Natural killer cell (primary cell): Measurements from ENCODE around the gene CCDC183. TPM values are rescaled to one million over a fixed set of nuclear protein-coding genes. Genes with fewer than 3 reads are reported as not detected.

ENCODE experiments used
- ATAC-seq, 3 donors: fragments of 150-1000 bp in 2 of 3; fragments of 200-7000 bp in 1 of 3; cut with Tn5 transposase; 1 replicate in 1 of 3; 2 replicates in 2 of 3; pipeline ENCODE4 v1.10.0; 2021; ENCODE audit warnings: mild to moderate bottlenecking in 2 of 3, moderate library complexity in 2 of 3
- DNase-seq, 2 donors: peaks; one replicate each; pipeline versions ENCODE4 v3.0.0 to v3.0.0-alpha.2; 2013 to 2021; ENCODE audit warnings: mixed read lengths in 1 of 2
- H3K27ac ChIP-seq: one replicate; pipeline ENCODE4 v1.5.1; 2013; ENCODE audit warnings: mild to moderate bottlenecking, low read length
- H3K27me3 ChIP-seq: one replicate; pipeline ENCODE4 v1.6.1; 2013; ENCODE audit warnings: low read length; ENCODE audit not compliant: control insufficient read depth, insufficient read depth
- H3K36me3 ChIP-seq: one replicate; pipeline ENCODE4 v1.6.1; 2013; ENCODE audit warnings: low read length; ENCODE audit not compliant: control insufficient read depth, insufficient read depth
- H3K4me1 ChIP-seq: one replicate; pipeline ENCODE4 v1.6.1; 2013; ENCODE audit warnings: low read length; ENCODE audit not compliant: control insufficient read depth, insufficient read depth
- H3K4me3 ChIP-seq: one replicate; pipeline ENCODE4 v1.5.1; 2013; ENCODE audit warnings: low read length
- H3K9me3 ChIP-seq: one replicate; pipeline ENCODE4 v1.6.1; 2013; ENCODE audit warnings: low read length; ENCODE audit not compliant: control insufficient read depth, insufficient read depth
- H3K27ac Mint-ChIP-seq, 2 donors: one replicate each; pipeline ENCODE4 v1.8.0; 2022; ENCODE audit warnings: mild to moderate bottlenecking in 2 of 2, mixed read lengths in 2 of 2, moderate library complexity in 1 of 2
- H3K27me3 Mint-ChIP-seq, 2 donors: one replicate each; pipeline ENCODE4 v1.8.0; 2022; ENCODE audit warnings: low read depth in 2 of 2, mixed read lengths in 2 of 2
- H3K36me3 Mint-ChIP-seq: one replicate; pipeline ENCODE4 v1.8.0; 2022; ENCODE audit warnings: mixed read lengths
- H3K4me1 Mint-ChIP-seq, 2 donors: one replicate each; pipeline ENCODE4 v1.8.0; 2022; ENCODE audit warnings: mixed read lengths in 2 of 2
- H3K4me3 Mint-ChIP-seq: one replicate; pipeline ENCODE4 v1.8.0; 2022; ENCODE audit warnings: mild to moderate bottlenecking, moderate library complexity, mixed read lengths
- H3K9me3 Mint-ChIP-seq, 2 donors: one replicate each; pipeline ENCODE4 v1.8.0; 2022; ENCODE audit warnings: mixed read lengths in 2 of 2
- WGBS: methylation state at CpG from one replicate; pipeline ENCODE4 v1.1.7; 2013; ENCODE audit warnings: missing lambda C conversion rate; ENCODE audit not compliant: insufficient coverage; 5-methylcytosine and 5-hydroxymethylcytosine counted together
- intact Hi-C: fragments of 100-400 bp; cut with micrococcal nuclease; formaldehyde crosslinking; loops from one replicate; pipeline ENCODE4 v1.14.2; 2022
- total RNA-seq, 4 donors: library from RNA; stranded (reverse); fragments of 120-200 nt in 1 of 4; gene quantifications; one replicate each; pipeline versions ENCODE4 v1.2.3 to v1.2.4, GENCODE V29; 2013 to 2022
- TF ChIP-seq, protein P1 (sequence below): fragments of 200-600 bp; IDR thresholded peaks from one replicate; pipeline ENCODE4 v1.8.0; 2022; ENCODE audit warnings: antibody characterized with exemption

CCDC183 gene
- total RNA-seq, 3 donors from 2014 or later (not counting 1 experiment from before 2014, with no cell fraction given): 0.56 to 0.75 (median 0.65) TPM

- H3K36me3 ChIP-seq: peaks cover 10% of the 10 kb centered on the region
- H3K27me3 ChIP-seq: no peaks in the 10 kb centered on the region
- no peaks in the 10 kb centered on the region for H3K36me3 Mint-ChIP-seq
- H3K4me3 Mint-ChIP-seq: peak overlapping the region; percentile 41
- H3K9me3 ChIP-seq: no peaks in the 10 kb centered on the region
- 41% methylated on average over 83 of the region's 83 CpGs for WGBS
- peaks cover 6 to 14% of the 10 kb centered on the region in 2 donors for H3K4me1 Mint-ChIP-seq
- no peaks in the 10 kb centered on the region for H3K9me3 Mint-ChIP-seq
- ATAC-seq: peak; percentile 26 to 64 (median 39)
- TF ChIP-seq, protein P1, sequence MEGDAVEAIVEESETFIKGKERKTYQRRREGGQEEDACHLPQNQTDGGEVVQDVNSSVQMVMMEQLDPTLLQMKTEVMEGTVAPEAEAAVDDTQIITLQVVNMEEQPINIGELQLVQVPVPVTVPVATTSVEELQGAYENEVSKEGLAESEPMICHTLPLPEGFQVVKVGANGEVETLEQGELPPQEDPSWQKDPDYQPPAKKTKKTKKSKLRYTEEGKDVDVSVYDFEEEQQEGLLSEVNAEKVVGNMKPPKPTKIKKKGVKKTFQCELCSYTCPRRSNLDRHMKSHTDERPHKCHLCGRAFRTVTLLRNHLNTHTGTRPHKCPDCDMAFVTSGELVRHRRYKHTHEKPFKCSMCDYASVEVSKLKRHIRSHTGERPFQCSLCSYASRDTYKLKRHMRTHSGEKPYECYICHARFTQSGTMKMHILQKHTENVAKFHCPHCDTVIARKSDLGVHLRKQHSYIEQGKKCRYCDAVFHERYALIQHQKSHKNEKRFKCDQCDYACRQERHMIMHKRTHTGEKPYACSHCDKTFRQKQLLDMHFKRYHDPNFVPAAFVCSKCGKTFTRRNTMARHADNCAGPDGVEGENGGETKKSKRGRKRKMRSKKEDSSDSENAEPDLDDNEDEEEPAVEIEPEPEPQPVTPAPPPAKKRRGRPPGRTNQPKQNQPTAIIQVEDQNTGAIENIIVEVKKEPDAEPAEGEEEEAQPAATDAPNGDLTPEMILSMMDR: no peak
- H3K4me3 ChIP-seq: no peak overlapping the region
- H3K27ac Mint-ChIP-seq: no peak overlapping the region
- H3K4me1 ChIP-seq: peaks cover 6% of the 10 kb centered on the region
- no peak overlapping the region for H3K27ac ChIP-seq
- peaks cover 0 to 2% of the 10 kb centered on the region in 2 donors for H3K27me3 Mint-ChIP-seq
- intact Hi-C loops: no loop called here
- DNase-seq: no peak
Observed at GRCh38 chr9:136820971-136821825, 25.1 kb downstream of the CCDC183 start.

DNA sequence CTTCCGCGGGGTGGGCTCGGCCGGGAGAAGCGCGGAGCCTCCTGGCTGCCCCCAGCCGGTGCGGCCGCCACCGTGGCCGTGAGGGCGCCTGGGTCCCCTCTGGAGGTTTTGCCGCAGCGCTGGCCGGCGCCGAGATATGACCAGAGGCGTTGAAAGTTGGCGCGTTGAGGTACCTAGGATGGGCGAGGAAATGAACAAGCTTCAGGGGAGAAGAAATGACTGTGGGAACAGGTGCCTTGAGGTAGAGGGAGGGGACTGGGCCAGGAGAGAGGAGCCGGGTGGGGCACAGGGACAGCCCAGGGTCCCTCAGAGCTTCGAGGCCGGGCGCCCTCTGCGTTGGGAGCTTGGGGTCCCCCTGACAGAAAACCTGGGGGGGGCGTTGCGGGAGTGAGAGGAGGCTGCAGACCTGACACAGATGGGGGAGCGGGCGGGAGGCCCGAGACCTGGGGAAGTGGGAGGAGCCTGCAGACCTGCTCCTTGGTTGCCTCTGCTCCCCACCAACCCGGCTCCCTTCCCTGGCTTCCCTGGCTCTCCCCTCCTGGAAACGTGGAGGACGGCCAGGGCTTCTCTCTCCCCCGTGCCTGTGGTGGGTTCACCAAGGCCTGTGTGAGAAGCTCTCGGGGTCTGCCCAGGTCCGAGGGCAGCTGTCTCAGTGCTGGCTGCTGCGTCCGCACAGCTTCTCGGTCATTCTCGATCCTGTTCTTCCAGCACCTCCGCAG lies 25.8 kb downstream of the CCDC183 start:
- H3K4me3 ChIP-seq: no peak overlapping the region
- Mint-ChIP-seq H3K27ac (no peak overlapping the region), H3K4me3 (no peak overlapping the region), H3K9me3 (no peaks in the 10 kb centered on the region), H3K4me1 (peaks cover 6 to 14% of the 10 kb centered on the region in 2 donors), H3K27me3 (peaks cover 0 to 2% of the 10 kb centered on the region in 2 donors), H3K36me3 (no peaks in the 10 kb centered on the region)
- no peak for DNase-seq
- peaks cover 6% of the 10 kb centered on the region for H3K4me1 ChIP-seq
- peaks cover 12% of the 10 kb centered on the region for H3K36me3 ChIP-seq
- H3K27me3 ChIP-seq: no peaks in the 10 kb centered on the region
- H3K27ac ChIP-seq: no peak overlapping the region
- intact Hi-C loops: no loop called here
- no peak for ATAC-seq
- 84% methylated on average over 42 of the region's 42 CpGs for WGBS
- TF ChIP-seq, protein P1: no peak
- no peaks in the 10 kb centered on the region for H3K9me3 ChIP-seq

GRCh38 chr9:136823136-136824046 lies 27.3 kb downstream of the CCDC183 start:
- ATAC-seq (no peak), DNase-seq (no peak)
- peaks cover 6% of the 10 kb centered on the region for H3K4me1 ChIP-seq
- WGBS: 92% methylated on average over 29 of the region's 30 CpGs
- Mint-ChIP-seq H3K4me1 (peaks cover 6 to 14% of the 10 kb centered on the region in 2 donors), H3K9me3 (no peaks in the 10 kb centered on the region), H3K27ac (no peak overlapping the region), H3K27me3 (peaks cover 0 to 2% of the 10 kb centered on the region in 2 donors), H3K36me3 (no peaks in the 10 kb centered on the region), H3K4me3 (no peak overlapping the region)
- intact Hi-C loops: no loop called here
- no peaks in the 10 kb centered on the region for H3K27me3 ChIP-seq
- H3K9me3 ChIP-seq: no peaks in the 10 kb centered on the region
- H3K36me3 ChIP-seq: peaks cover 15% of the 10 kb centered on the region
- H3K4me3 ChIP-seq: no peak overlapping the region
- no peak overlapping the region for H3K27ac ChIP-seq
- TF ChIP-seq, protein P1: no peak
